Spleen (tissue), 11 donors: ENCODE data around the gene BCO2. TPM values are rescaled to one million over a fixed set of nuclear protein-coding genes. Genes with fewer than 3 reads are reported as not detected.

Source experiments
- DNase-seq: peaks from one replicate; pipeline ENCODE4 v3.0.0-alpha.2; 2020
- H3K27ac ChIP-seq, 8 donors: fragments of 200-600 bp; sonication (generic) in 7 of 8; 1 replicate in 4 of 8; 2 replicates in 4 of 8; pipeline versions ENCODE4 v1.5.0 to v1.8.0; 2016 to 2021; ENCODE audit warnings: inconsistent platforms in 4 of 8, mild to moderate bottlenecking in 4 of 8, moderate library complexity in 1 of 8
- H3K27me3 ChIP-seq, 7 donors: fragments of 200-600 bp; sonication (generic) in 6 of 7; replicated peaks in 1 of 7; 1 replicate in 4 of 7; 2 replicates in 3 of 7; pipeline versions ENCODE4 v1.5.0 to v1.8.0; 2016 to 2021; ENCODE audit warnings: inconsistent platforms in 3 of 7, mild to moderate bottlenecking in 1 of 7
- H3K36me3 ChIP-seq, 6 donors: fragments of 200-600 bp; sonication (generic) in 5 of 6; 1 replicate in 4 of 6; 2 replicates in 2 of 6; pipeline versions ENCODE4 v1.5.0 to v1.8.0; 2016 to 2021; ENCODE audit warnings: inconsistent platforms in 2 of 6
- H3K4me1 ChIP-seq, 6 donors: fragments of 200-600 bp; sonication (generic) in 5 of 6; 1 replicate in 3 of 6; 2 replicates in 3 of 6; pipeline versions ENCODE4 v1.5.0 to v1.8.0; 2016 to 2021; ENCODE audit warnings: inconsistent platforms in 3 of 6
- H3K4me3 ChIP-seq, 8 donors: fragments of 200-600 bp; sonication (generic) in 7 of 8; 1 replicate in 4 of 8; 2 replicates in 4 of 8; pipeline versions ENCODE4 v1.5.0 to v1.8.0; 2016 to 2021; ENCODE audit warnings: inconsistent platforms in 4 of 8, mild to moderate bottlenecking in 4 of 8, moderate library complexity in 2 of 8
- H3K9me3 ChIP-seq, 8 donors: fragments of 200-600 bp; sonication (generic) in 7 of 8; 1 replicate in 4 of 8; 2 replicates in 4 of 8; pipeline versions ENCODE4 v1.5.0 to v1.8.0; 2016 to 2021; ENCODE audit warnings: inconsistent platforms in 4 of 8
- POLR2A ChIP-seq, 3 donors: fragments of 450-650 bp; IDR thresholded peaks; one replicate each; pipeline ENCODE4 v1.5.1; 2017; ENCODE audit warnings: antibody characterized with exemption in 3 of 3, mild to moderate bottlenecking in 1 of 3
- POLR2AphosphoS5 ChIP-seq, 3 donors: sonication (generic); formaldehyde crosslinking; IDR thresholded peaks; one replicate each; pipeline ENCODE4 v1.5.1; 2017; ENCODE audit warnings: antibody characterized with exemption in 3 of 3
- whole genome bisulfite sequencing, 5 donors: extraction: QIAGEN DNeasy Blood & Tissue Kit in 3 of 5; methylation state at CpG; one replicate each; pipeline versions ENCODE4 v1.1.5 to v1.1.7; 2013 to 2018; 5-methylcytosine and 5-hydroxymethylcytosine counted together
- intact Hi-C: fragments of 100-400 bp; cut with DNase I; formaldehyde crosslinking; loops from one replicate; pipeline ENCODE4 v1.15.0; 2023; ENCODE audit warnings: low total_unique reads
- polyA plus RNA-seq, 3 donors: library from polyadenylated mRNA; stranded (reverse); fragments of 200-250 nt; gene quantifications; one replicate each; pipeline ENCODE4 v1.2.1, GENCODE V29; 2013
- total RNA-seq, 7 donors: library from RNA; depleted of rRNA in 3 of 7; stranded (reverse); fragments of >200 nt in 3 of 7; fragmentation: NEBNext Ultra II Directional in 4 of 7; extraction: Animal tissue kit (Norgen Biotek cat#: 25700) in 4 of 7; gene quantifications; one replicate each; pipeline versions ENCODE4 v1.1.0 to v1.2.1, GENCODE V29; 2016 to 2021
- TF ChIP-seq, protein P1 (sequence below), 11 experiments: fragments of 200-600 bp in 7 of 11; fragments of 450-650 bp in 4 of 11; sonication (generic) in 4 of 11; IDR thresholded peaks in 8 of 11; conservative IDR thresholded peaks in 3 of 11; 1 replicate in 7 of 11; 2 replicates in 4 of 11; pipeline versions ENCODE4 v1.4.0 to v1.8.0; 2016 to 2021; ENCODE audit warnings: antibody characterized with exemption in 11 of 11, inconsistent platforms in 4 of 11, mild to moderate bottlenecking in 1 of 11
- donor health status: healthy with polysubstance abuse.
- donor health status: DM: no; HTN: no; CAD: no; lungs with moderate emphysema.
- donor health status: DM: no; HTN: no; CAD: no.
- donor health status: Bipolar disorder and iron deficiency.
- donor health status: healthy.
- donor health status: DM: no; HTN: no; CAD: no.
- donor health status: DM: yes; HTN: yes; CAD: no.

BCO2 gene
- total and polyA plus RNA-seq, 10 donors, result 1.6 to 7.8 (median 3.8) TPM

- no peak for DNase-seq
- peak overlapping the region; percentile 62 to 80 (median 66) for H3K4me3 ChIP-seq
- H3K27me3 ChIP-seq, result no peaks in the 10 kb centered on the region
- TF ChIP-seq, protein P1, sequence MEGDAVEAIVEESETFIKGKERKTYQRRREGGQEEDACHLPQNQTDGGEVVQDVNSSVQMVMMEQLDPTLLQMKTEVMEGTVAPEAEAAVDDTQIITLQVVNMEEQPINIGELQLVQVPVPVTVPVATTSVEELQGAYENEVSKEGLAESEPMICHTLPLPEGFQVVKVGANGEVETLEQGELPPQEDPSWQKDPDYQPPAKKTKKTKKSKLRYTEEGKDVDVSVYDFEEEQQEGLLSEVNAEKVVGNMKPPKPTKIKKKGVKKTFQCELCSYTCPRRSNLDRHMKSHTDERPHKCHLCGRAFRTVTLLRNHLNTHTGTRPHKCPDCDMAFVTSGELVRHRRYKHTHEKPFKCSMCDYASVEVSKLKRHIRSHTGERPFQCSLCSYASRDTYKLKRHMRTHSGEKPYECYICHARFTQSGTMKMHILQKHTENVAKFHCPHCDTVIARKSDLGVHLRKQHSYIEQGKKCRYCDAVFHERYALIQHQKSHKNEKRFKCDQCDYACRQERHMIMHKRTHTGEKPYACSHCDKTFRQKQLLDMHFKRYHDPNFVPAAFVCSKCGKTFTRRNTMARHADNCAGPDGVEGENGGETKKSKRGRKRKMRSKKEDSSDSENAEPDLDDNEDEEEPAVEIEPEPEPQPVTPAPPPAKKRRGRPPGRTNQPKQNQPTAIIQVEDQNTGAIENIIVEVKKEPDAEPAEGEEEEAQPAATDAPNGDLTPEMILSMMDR (IDR thresholded peaks at IDR 0.05 in 8 of 11, conservative IDR thresholded peaks at IDR 0.05 in 3 of 11), result no peak
- TF ChIP-seq POLR2A (IDR thresholded peaks at IDR 0.05), result no peak
- TF ChIP-seq POLR2AphosphoS5 (IDR thresholded peaks at IDR 0.05), result no peak
- H3K27ac ChIP-seq, result peak overlapping the region; percentile 93 to 99 (median 98)
- WGBS, 5 donors, result 24 to 50% (median 44%) methylated on average over 7 to 8 of the region's 8 CpGs
- peaks cover 0 to 23% (median 18%) of the 10 kb centered on the region in 6 donors for H3K36me3 ChIP-seq
- peaks cover 8 to 28% (median 16%) of the 10 kb centered on the region in 6 donors for H3K4me1 ChIP-seq
- H3K9me3 ChIP-seq, result no peaks in the 10 kb centered on the region
- intact Hi-C loops, result no loop called here
Measured at GRCh38 chr11:112225753-112226061, 50.4 kb downstream of the BCO2 start.

DNA sequence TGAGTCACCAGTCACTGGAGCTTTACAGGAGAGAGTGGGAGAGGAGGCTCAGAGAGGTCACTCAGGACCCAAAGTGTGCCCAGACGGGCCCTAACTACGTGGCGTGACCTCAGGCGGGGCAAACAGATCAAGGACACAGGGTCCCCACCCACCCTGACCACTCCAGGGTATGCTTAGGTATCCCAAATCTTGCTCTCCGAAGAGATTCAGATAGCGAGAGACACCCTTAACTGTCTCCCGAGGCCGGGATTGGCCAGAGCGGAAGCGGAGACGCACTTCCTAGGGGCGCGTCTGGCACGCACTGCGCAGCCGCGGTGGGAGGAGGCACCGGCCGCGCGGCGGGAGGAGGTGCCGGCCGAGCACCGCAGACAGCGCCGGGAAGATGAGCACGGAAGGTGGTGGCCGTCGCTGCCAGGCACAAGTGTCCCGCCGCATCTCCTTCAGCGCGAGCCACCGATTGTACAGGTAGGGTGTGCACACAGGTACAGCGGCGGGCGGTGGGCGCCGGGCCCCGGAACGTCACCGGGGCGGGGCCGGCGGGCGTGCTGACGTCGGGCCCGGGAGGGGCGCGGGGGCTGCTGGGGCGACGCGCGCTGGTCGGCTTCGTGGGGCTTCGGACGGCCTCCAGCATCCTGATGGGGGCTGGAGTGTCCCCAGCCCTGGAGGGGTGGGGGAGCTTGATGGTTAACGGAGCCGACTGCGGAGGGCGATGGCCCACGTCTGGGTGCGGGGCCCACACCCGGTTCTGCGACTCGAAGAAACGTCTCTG, 50.9 kb downstream of the BCO2 start, which contains the start of gene PTS:
PTS (plus strand) TSS at position 367 of the 769 bp plus-strand sequence; CDS start at position 383, 16 bp downstream.
- DNase-seq, result peak; percentile 97
- TF ChIP-seq POLR2A (IDR thresholded peaks at IDR 0.05) (peak; percentile 62 to 91 (median 81)), POLR2AphosphoS5 (IDR thresholded peaks at IDR 0.05) (peak; percentile 99)
- TF ChIP-seq, protein P1 (IDR thresholded peaks at IDR 0.05 in 8 of 11, conservative IDR thresholded peaks at IDR 0.05 in 3 of 11), result peak in 2 of 11 experiments; percentile 16 to 19
- Histone ChIP-seq H3K36me3 (peaks cover 0 to 29% (median 23%) of the 10 kb centered on the region in 6 donors), H3K9me3 (no peaks in the 10 kb centered on the region), H3K4me1 (peaks cover 8 to 28% (median 16%) of the 10 kb centered on the region in 6 donors), H3K4me3 (peak within 1 kb of the TSS; percentile 62 to 80 (median 66)), H3K27me3 (no peaks in the 10 kb centered on the region), H3K27ac (peak within 1 kb of the TSS; percentile 93 to 99 (median 98))
- WGBS, 5 donors, result 0 to 2% (median 1%) methylated on average over 15 to 70 of the region's 70 CpGs
- intact Hi-C loops, result no loop called here

DNA sequence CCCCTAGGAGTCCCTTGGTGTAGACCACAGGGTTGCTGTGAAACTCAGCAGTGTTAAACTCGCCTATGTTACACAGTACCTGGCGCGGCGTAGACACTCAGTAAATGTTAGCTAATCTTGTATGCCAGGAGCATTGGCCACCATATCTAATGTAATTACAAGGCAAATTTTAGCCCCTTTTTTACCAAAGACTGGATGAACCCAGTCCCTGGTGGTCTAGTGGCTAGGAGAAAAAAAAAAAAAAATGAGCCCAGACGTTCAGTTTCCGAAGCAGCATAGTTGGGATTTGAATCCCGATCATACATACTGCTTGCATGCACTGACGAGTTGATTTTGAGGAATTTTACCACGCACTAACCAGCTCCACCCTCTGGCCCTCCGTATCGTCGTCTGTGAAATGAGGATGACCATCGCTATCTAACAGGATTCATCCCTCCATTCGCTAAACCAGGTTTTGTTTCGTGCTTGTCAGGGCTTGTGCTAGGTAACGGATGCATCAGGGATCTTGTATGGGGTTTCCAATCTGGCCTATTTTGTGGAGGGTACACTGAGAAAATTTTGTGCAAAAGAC, 51.6 kb downstream of the BCO2 start:
- no peaks in the 10 kb centered on the region for H3K27me3 ChIP-seq
- peaks cover 0 to 35% (median 25%) of the 10 kb centered on the region in 6 donors for H3K36me3 ChIP-seq
- peaks cover 8 to 28% (median 16%) of the 10 kb centered on the region in 6 donors for H3K4me1 ChIP-seq
- H3K9me3 ChIP-seq, result no peaks in the 10 kb centered on the region
- H3K27ac ChIP-seq, result peak overlapping the region; percentile 93 to 99 (median 98)
- DNase-seq, result no peak
- TF ChIP-seq POLR2AphosphoS5 (IDR thresholded peaks at IDR 0.05) (no peak), POLR2A (IDR thresholded peaks at IDR 0.05) (no peak)
- intact Hi-C loops, result no loop called here
- 9 to 15% (median 13%) methylated on average over 16 of the region's 16 CpGs for WGBS, 5 donors
- H3K4me3 ChIP-seq, result peak overlapping the region; percentile 62 to 80 (median 66)

- peak overlapping the region in 5 of 8 donors; percentile 62 to 80 (median 69) for H3K4me3 ChIP-seq
- peak overlapping the region in 2 of 8 donors; percentile 93 to 99 for H3K27ac ChIP-seq
- peaks cover 8 to 28% (median 16%) of the 10 kb centered on the region in 6 donors for H3K4me1 ChIP-seq
- no peaks in the 10 kb centered on the region for H3K9me3 ChIP-seq
- H3K36me3 ChIP-seq, result peaks cover 0 to 41% (median 27%) of the 10 kb centered on the region in 6 donors
- DNase-seq, result no peak
- TF ChIP-seq POLR2A (IDR thresholded peaks at IDR 0.05) (no peak), POLR2AphosphoS5 (IDR thresholded peaks at IDR 0.05) (no peak)
- TF ChIP-seq, protein P1 (IDR thresholded peaks at IDR 0.05 in 8 of 11, conservative IDR thresholded peaks at IDR 0.05 in 3 of 11), result no peak
- intact Hi-C loops, result no loop called here
- no peaks in the 10 kb centered on the region for H3K27me3 ChIP-seq
- 59 to 94% (median 82%) methylated on average over 4 of the region's 4 CpGs for WGBS, 5 donors
Measured at GRCh38 chr11:112227471-112227870, 52.2 kb downstream of the BCO2 start.
